ENCODE results near the gene S100A5.

DNA sequence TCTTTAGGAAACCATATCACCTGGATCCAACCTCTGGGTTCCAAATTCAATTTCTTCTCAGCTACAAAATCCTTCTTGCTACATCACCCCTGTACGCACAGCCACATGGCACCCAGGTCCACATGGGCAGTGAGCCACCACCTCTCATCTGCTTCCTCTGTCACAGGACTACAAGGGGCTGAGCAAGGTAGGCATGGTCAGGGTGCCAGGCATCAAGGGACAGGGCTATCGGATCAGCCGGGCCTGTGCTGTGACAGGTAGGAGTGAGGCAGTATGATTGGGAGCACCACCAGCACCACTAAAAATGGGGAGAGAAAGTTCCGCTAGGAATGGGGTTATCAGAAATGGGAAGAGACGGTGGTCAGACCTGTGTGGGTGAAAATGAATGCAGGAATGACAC is 34.3 kb downstream of the S100A5 start:
- TF ChIP-seq, protein P1, sequence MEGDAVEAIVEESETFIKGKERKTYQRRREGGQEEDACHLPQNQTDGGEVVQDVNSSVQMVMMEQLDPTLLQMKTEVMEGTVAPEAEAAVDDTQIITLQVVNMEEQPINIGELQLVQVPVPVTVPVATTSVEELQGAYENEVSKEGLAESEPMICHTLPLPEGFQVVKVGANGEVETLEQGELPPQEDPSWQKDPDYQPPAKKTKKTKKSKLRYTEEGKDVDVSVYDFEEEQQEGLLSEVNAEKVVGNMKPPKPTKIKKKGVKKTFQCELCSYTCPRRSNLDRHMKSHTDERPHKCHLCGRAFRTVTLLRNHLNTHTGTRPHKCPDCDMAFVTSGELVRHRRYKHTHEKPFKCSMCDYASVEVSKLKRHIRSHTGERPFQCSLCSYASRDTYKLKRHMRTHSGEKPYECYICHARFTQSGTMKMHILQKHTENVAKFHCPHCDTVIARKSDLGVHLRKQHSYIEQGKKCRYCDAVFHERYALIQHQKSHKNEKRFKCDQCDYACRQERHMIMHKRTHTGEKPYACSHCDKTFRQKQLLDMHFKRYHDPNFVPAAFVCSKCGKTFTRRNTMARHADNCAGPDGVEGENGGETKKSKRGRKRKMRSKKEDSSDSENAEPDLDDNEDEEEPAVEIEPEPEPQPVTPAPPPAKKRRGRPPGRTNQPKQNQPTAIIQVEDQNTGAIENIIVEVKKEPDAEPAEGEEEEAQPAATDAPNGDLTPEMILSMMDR (IDR thresholded peaks at IDR 0.05 in 2 of 3, conservative IDR thresholded peaks at IDR 0.05 in 1 of 3; ENCODE audit: borderline replicate concordance in 1 of 3, insufficient read depth in 1 of 3, low read depth in 2 of 3, low read length in 2 of 3), result no peak
- TF ChIP-seq JUND (IDR thresholded peaks at IDR 0.05) (no peak), POLR2A (IDR thresholded peaks at IDR 0.05; ENCODE audit: borderline replicate concordance, extremely low read depth, insufficient read depth, insufficient read length) (no peak), MAX (IDR thresholded peaks at IDR 0.05) (no peak), FOSL1 (IDR thresholded peaks at IDR 0.05; ENCODE audit: low read depth) (no peak), RAD21 (IDR thresholded peaks at IDR 0.05; ENCODE audit: low read depth) (no peak), ZNF274 (IDR thresholded peaks at IDR 0.05; ENCODE audit: low read depth, low read length) (no peak), SIN3A (IDR thresholded peaks at IDR 0.05; ENCODE audit: low read depth) (no peak), POLR2AphosphoS5 (IDR thresholded peaks at IDR 0.05; ENCODE audit: low read depth, low read length) (no peak), EGR1 (IDR thresholded peaks at IDR 0.05; ENCODE audit: low read depth) (no peak), EZH2phosphoT487 (IDR thresholded peaks at IDR 0.05; ENCODE audit: borderline replicate concordance) (no peak)
